ENCODE data around the gene FAM217B.

The FAM217B gene

DNA sequence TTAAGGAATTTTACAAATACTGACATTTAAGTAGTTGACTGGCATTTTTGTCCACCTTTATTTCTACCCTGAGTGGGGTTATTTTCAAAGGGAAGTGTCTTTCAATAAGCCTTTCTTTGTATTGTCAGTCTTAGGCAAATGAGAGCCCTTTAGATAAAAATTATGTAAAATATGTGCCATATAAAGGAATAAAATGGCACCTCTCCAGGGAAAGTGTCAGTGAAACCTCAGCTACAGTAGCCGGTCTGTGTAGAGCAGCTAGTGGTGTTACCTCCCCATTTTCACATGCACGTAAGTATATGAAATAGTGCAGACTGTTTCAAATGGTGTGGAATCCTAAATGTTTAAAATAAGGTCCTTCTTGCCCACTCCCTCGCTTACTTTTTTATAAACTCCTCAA is 5.0 kb downstream of the FAM217B start:
- no peak for DNase-seq (ENCODE audit: low read depth)
- H3K4me3 ChIP-seq (ENCODE audit: low read depth, low read length), result no peak overlapping the region
- TF ChIP-seq, protein P1, sequence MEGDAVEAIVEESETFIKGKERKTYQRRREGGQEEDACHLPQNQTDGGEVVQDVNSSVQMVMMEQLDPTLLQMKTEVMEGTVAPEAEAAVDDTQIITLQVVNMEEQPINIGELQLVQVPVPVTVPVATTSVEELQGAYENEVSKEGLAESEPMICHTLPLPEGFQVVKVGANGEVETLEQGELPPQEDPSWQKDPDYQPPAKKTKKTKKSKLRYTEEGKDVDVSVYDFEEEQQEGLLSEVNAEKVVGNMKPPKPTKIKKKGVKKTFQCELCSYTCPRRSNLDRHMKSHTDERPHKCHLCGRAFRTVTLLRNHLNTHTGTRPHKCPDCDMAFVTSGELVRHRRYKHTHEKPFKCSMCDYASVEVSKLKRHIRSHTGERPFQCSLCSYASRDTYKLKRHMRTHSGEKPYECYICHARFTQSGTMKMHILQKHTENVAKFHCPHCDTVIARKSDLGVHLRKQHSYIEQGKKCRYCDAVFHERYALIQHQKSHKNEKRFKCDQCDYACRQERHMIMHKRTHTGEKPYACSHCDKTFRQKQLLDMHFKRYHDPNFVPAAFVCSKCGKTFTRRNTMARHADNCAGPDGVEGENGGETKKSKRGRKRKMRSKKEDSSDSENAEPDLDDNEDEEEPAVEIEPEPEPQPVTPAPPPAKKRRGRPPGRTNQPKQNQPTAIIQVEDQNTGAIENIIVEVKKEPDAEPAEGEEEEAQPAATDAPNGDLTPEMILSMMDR (IDR thresholded peaks at IDR 0.05; ENCODE audit: control insufficient read depth, extremely low read depth, insufficient read depth), result no peak

DNA sequence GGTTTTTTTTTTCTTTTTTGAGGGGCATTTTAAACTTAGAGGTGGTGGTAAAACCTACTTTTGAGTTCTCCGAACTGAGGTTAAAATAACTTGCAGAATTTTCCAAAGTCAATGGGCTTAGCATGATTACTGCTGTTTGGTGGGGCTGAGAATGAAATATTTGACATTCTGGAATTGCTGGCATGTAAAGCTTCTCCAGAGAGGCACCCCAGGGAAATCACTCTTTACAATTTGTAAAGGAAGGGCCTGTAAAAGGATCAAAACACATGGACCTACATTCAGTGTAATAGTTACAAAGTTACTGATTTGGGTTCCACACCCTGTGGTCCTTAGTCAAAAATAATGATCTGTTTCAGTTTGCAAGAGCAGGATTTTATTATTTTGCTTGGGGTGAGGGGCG is 5.5 kb downstream of the FAM217B start:
- DNase-seq (ENCODE audit: low read depth), result no peak
- no peak overlapping the region for H3K4me3 ChIP-seq (ENCODE audit: low read depth, low read length)
- TF ChIP-seq, protein P1 (IDR thresholded peaks at IDR 0.05; ENCODE audit: control insufficient read depth, extremely low read depth, insufficient read depth), result no peak

- no peak overlapping the region for H3K4me3 ChIP-seq (ENCODE audit: low read depth, low read length)
- TF ChIP-seq, protein P1 (IDR thresholded peaks at IDR 0.05; ENCODE audit: control insufficient read depth, extremely low read depth, insufficient read depth), result no peak
- no peak for DNase-seq (ENCODE audit: low read depth)
These were observed 7.2 kb downstream of the FAM217B start for GRCh38 chr20:59947376-59947775.

- DNase-seq (ENCODE audit: low read depth), result no peak
- no peak overlapping the region for H3K4me3 ChIP-seq (ENCODE audit: low read depth, low read length)
- TF ChIP-seq, protein P1 (IDR thresholded peaks at IDR 0.05; ENCODE audit: control insufficient read depth, extremely low read depth, insufficient read depth), result no peak
These were observed 8.0 kb downstream of the FAM217B start for GRCh38 chr20:59948212-59948611.

DNA sequence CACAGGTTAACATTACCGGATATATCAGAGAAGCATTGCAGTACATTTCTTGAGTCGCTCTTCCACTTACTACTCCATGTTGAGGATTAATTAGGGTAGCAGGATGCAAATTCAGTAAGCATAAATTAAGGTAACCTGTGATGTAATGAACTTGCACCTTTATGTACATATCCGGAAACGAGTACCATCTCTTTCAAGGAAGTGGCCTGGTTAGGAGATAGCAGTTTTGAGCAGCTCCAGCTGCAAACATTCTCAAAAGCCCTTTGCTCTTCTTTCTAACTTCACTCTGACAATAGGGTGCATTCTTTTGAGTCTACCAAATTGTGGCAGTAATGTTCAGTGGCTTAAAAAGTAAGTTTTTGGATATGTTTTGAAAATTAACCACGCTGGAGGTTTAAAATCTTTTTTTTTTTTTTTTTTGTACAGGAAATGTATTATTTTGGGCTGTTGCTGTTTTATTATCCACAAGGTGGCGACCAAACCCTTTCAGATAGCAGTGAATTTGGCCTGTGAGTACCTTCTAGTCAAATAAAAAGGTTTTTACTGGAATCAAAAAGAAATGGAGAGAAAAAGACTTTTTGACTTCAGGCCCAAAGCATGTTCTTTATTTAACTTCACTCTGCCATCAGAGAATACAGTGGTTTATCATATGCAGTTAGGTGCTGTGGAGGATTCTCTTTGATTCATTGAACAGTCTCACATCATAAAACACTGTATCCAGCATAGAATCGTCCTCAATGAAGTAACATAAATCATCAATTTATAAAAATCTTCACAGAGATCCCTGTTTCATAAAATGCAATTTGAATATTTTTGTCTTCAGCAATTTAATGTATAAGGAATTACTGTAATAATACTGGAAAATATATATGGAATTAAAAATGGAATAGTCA is 8.9 kb downstream of the FAM217B start:
- TF ChIP-seq, protein P1 (IDR thresholded peaks at IDR 0.05; ENCODE audit: control insufficient read depth, extremely low read depth, insufficient read depth), result peak; percentile 57
- H3K4me3 ChIP-seq (ENCODE audit: low read depth, low read length), result no peak overlapping the region
- no peak for DNase-seq (ENCODE audit: low read depth)

GRCh38 chr20:59949911-59950310 is 9.7 kb downstream of the FAM217B start:
- no peak for DNase-seq (ENCODE audit: low read depth)
- no peak overlapping the region for H3K4me3 ChIP-seq (ENCODE audit: low read depth, low read length)
- TF ChIP-seq, protein P1 (IDR thresholded peaks at IDR 0.05; ENCODE audit: control insufficient read depth, extremely low read depth, insufficient read depth), result no peak

DNA sequence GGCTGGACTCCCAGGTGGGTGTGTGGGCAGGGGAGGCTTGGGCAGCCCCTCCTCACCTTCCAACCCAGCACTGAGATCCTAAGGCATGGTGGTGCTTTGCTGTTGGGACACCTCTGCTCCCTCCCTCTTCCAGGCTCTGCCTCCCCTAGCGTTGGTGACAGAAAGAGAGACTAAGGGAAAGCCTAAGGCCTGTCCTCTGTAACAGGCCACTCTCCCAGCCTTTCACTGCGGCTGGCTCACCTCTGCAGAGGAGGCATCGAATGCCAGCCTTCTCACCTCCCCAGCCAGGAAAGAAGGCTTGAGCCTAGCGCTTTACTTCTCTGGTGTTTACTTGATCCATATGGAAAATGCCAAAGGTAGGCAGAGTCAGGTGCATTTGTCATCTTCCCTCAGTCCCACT is 14.5 kb downstream of the FAM217B start:
- no peak for DNase-seq (ENCODE audit: low read depth)
- no peak overlapping the region for H3K4me3 ChIP-seq (ENCODE audit: low read depth, low read length)
- TF ChIP-seq, protein P1 (IDR thresholded peaks at IDR 0.05; ENCODE audit: control insufficient read depth, extremely low read depth, insufficient read depth), result no peak
